Measurements from ENCODE around the gene PCAT7. TPM values are rescaled to one million over a fixed set of nuclear protein-coding genes. Genes with fewer than 3 reads are reported as not detected.
A peak's percentile ranks its signal among the peaks of the same experiment; 100 is the strongest.

The PCAT7 gene
- total and polyA plus RNA-seq, 2 of the 4 experiments (the other 2 are of a cell fraction) = not detected

DNA sequence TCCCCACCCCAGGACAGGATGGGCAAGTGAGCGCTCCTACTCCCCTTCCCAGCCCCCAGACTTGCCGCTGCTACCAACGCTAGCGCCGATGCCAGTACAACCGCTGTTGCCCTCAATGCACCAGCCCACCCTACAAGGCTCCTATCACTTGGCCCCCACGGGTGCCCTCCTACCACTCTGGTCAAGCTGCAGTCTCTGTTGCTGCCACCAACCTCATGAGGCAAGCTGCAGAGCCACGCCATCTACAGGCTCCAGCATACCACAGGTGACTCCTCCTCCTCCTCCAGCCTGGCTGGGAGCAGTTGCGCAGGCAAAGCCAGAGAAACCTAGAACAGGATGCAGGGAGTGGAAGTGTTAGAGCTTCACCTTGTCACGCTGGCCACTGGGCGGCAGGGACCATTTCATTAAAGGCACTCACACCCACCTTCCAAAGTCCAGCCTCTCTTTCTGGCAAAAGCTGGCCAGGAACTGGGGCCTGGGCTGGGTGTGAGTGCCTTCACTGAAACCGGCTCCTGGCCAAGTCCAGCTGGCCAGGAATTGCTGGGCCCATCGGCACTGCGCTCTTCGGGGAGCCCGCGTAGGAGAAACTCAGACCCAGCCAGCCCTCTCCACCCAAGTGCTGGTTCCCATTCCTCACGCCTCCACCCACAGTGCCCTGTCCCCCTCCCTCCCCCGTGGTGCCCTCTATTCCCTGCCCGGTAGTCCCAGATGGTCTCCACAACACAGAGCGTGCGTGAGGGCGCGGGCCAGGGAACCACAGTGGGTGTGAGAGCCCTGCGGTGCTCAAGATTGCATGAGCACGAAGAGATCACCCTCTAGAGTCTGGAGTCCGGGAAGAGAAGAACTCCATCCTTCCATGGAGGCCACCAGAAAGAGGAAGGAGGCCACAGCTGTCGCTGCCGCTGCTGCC is 1.6 kb upstream of the PCAT7 start:
- H3K14ac ChIP-seq (replicated peaks; ENCODE audit: low read depth, low read length) = no peak overlapping the region
- H3K27me3 ChIP-seq (ENCODE audit: control insufficient read depth, insufficient read depth, low read length) = no peaks in the 10 kb centered on the region
- WGBS, 2 experiments (ENCODE audit: extremely low coverage in 2 of 2, insufficient read length in 1 of 2) = 78% methylated on average over 5 of the region's 29 CpGs; no CpG with 5 or more reads in 1 of the 2 experiments
- no peaks in the 10 kb centered on the region for H3K9me1 ChIP-seq (ENCODE audit: insufficient read depth, low read length)
- H3K4me2 ChIP-seq (ENCODE audit: low read depth, low read length) = no peak overlapping the region
- no peak overlapping the region for H3K18ac ChIP-seq (ENCODE audit: low read depth, low read length)
- no peak overlapping the region for H4K8ac ChIP-seq (ENCODE audit: low read depth in 2 of 2, low read length in 2 of 2)
- no peak overlapping the region for H2AK9ac ChIP-seq (replicated peaks; ENCODE audit: low read depth, low read length, poor library complexity)
- no peak overlapping the region for H3K23ac ChIP-seq (ENCODE audit: low read depth, low read length)
- DNase-seq = no peak
- no peak overlapping the region for H2BK5ac ChIP-seq (ENCODE audit: low read depth, low read length, poor library complexity, severe bottlenecking)
- peak overlapping the region; percentile 5 for H2AFZ ChIP-seq (replicated peaks; ENCODE audit: low read length, poor library complexity)
- no peak overlapping the region for H4K5ac ChIP-seq (ENCODE audit: low read depth, low read length)
- in situ Hi-C loops (cut with MboI; ENCODE audit: low sequenced_read_pairs) = no loop called here
- no peaks in the 10 kb centered on the region for H3K9me3 ChIP-seq (ENCODE audit: control insufficient read depth, insufficient read depth, low read length)
- ChIA-PET POLR2A (ENCODE audit: unreplicated experiment) (no interaction called here), CTCF (no interaction called here)
- BruUV-seq (replicated peaks) = no TSS peak
- H3K36me3 ChIP-seq (ENCODE audit: control insufficient read depth, insufficient read depth, low read length) = no peaks in the 10 kb centered on the region
- H4K20me1 ChIP-seq (ENCODE audit: insufficient read depth, low read length) = no peaks in the 10 kb centered on the region
- H3K27ac ChIP-seq (ENCODE audit: insufficient read depth, low read length) = no peak overlapping the region
- H2BK120ac ChIP-seq (ENCODE audit: low read depth, low read length) = no peak overlapping the region
- no peak overlapping the region for H2BK15ac ChIP-seq (ENCODE audit: low read depth, low read length)
- no peaks in the 10 kb centered on the region for H3K79me1 ChIP-seq (ENCODE audit: low read depth in 1 of 2, low read length in 2 of 2)
- no peak for TF ChIP-seq BHLHE40 (IDR thresholded peaks at IDR 0.05; ENCODE audit: low read depth, low read length)
- no peak for TF ChIP-seq RFX5 (IDR thresholded peaks at IDR 0.05; ENCODE audit: low read depth, low read length)
- TF ChIP-seq RCOR1 (IDR thresholded peaks at IDR 0.05; ENCODE audit: insufficient replicate concordance, low read length) = no peak
- TF ChIP-seq NFE2L2 (IDR thresholded peaks at IDR 0.05; ENCODE audit: low read depth, low read length) = no peak
- H3K4me3 ChIP-seq (ENCODE audit: insufficient read depth, low read depth, low read length) = no peak overlapping the region
- H3K9ac ChIP-seq (ENCODE audit: low read depth, low read length) = no peak overlapping the region
- no peak overlapping the region for H3K4ac ChIP-seq (ENCODE audit: low read depth, low read length)
- H2BK20ac ChIP-seq (ENCODE audit: low read depth, low read length) = no peak overlapping the region
- H3K4me1 ChIP-seq (ENCODE audit: control insufficient read depth, insufficient read depth, low read length) = no peaks in the 10 kb centered on the region
- no peak overlapping the region for H3K56ac ChIP-seq (ENCODE audit: extremely low read depth, insufficient read depth, low read length)
- H4K91ac ChIP-seq (ENCODE audit: insufficient read depth, low read depth, low read length) = no peak overlapping the region
- dilution Hi-C loops (cut with HindIII; ENCODE audit: low sequenced_read_pairs, unreplicated experiment) = no loop called here
- intact Hi-C loops (cut with micrococcal nuclease) = no loop called here
- H2AK5ac ChIP-seq (ENCODE audit: low read depth, low read length) = no peak overlapping the region
- ATAC-seq (ENCODE audit: low read depth) = no peak

Data from IMR-90 (cell line).